GM12892 (cell line): ENCODE results near the gene NSG2.

Experiments
- POLR2A ChIP-seq: IDR thresholded peaks from 2 replicates; pipeline ENCODE4 v1.6.1; 2011; ENCODE audit warnings: low read depth, low read length, control low read depth
- POLR2AphosphoS5 ChIP-seq: IDR thresholded peaks from 2 replicates; pipeline ENCODE4 v1.6.1; 2011; ENCODE audit warnings: low read depth, low read length, control low read depth
- TAF1 ChIP-seq: IDR thresholded peaks from 2 replicates; pipeline ENCODE4 v1.6.1; 2011; ENCODE audit warnings: low read depth, mild to moderate bottlenecking, control low read depth, low read length, borderline replicate concordance

GRCh38 chr5:174120401-174121005 lies 75.0 kb downstream of the NSG2 start:
- TF ChIP-seq POLR2AphosphoS5, result no peak
- TF ChIP-seq TAF1, result no peak
- TF ChIP-seq POLR2A, result no peak
